Spleen (tissue), 11 donors: Measurements from ENCODE around the gene FYN. TPM values are rescaled to one million over a fixed set of nuclear protein-coding genes. Genes with fewer than 3 reads are reported as not detected.
"Not testable (repeated sequence)": the region's sequence is repeated elsewhere in the genome, so short reads cannot be mapped to it uniquely, and the experiment has no call there.

Experiments used
- DNase-seq: peaks from one replicate; pipeline ENCODE4 v3.0.0-alpha.2; 2020
- H3K27ac ChIP-seq, 8 donors: fragments of 200-600 bp; sonication (generic) in 7 of 8; 1 replicate in 4 of 8; 2 replicates in 4 of 8; pipeline versions ENCODE4 v1.5.0 to v1.8.0; 2016 to 2021; ENCODE audit warnings: inconsistent platforms in 4 of 8, mild to moderate bottlenecking in 4 of 8, moderate library complexity in 1 of 8
- H3K27me3 ChIP-seq, 7 donors: fragments of 200-600 bp; sonication (generic) in 6 of 7; replicated peaks in 1 of 7; 1 replicate in 4 of 7; 2 replicates in 3 of 7; pipeline versions ENCODE4 v1.5.0 to v1.8.0; 2016 to 2021; ENCODE audit warnings: inconsistent platforms in 3 of 7, mild to moderate bottlenecking in 1 of 7
- H3K36me3 ChIP-seq, 6 donors: fragments of 200-600 bp; sonication (generic) in 5 of 6; 1 replicate in 4 of 6; 2 replicates in 2 of 6; pipeline versions ENCODE4 v1.5.0 to v1.8.0; 2016 to 2021; ENCODE audit warnings: inconsistent platforms in 2 of 6
- H3K4me1 ChIP-seq, 6 donors: fragments of 200-600 bp; sonication (generic) in 5 of 6; 1 replicate in 3 of 6; 2 replicates in 3 of 6; pipeline versions ENCODE4 v1.5.0 to v1.8.0; 2016 to 2021; ENCODE audit warnings: inconsistent platforms in 3 of 6
- H3K4me3 ChIP-seq, 8 donors: fragments of 200-600 bp; sonication (generic) in 7 of 8; 1 replicate in 4 of 8; 2 replicates in 4 of 8; pipeline versions ENCODE4 v1.5.0 to v1.8.0; 2016 to 2021; ENCODE audit warnings: inconsistent platforms in 4 of 8, mild to moderate bottlenecking in 4 of 8, moderate library complexity in 2 of 8
- H3K9me3 ChIP-seq, 8 donors: fragments of 200-600 bp; sonication (generic) in 7 of 8; 1 replicate in 4 of 8; 2 replicates in 4 of 8; pipeline versions ENCODE4 v1.5.0 to v1.8.0; 2016 to 2021; ENCODE audit warnings: inconsistent platforms in 4 of 8
- CTCF ChIP-seq, 11 experiments: fragments of 200-600 bp in 7 of 11; fragments of 450-650 bp in 4 of 11; sonication (generic) in 4 of 11; IDR thresholded peaks in 8 of 11; conservative IDR thresholded peaks in 3 of 11; 1 replicate in 7 of 11; 2 replicates in 4 of 11; pipeline versions ENCODE4 v1.4.0 to v1.8.0; 2016 to 2021; ENCODE audit warnings: antibody characterized with exemption in 11 of 11, inconsistent platforms in 4 of 11, mild to moderate bottlenecking in 1 of 11
- POLR2A ChIP-seq, 3 donors: fragments of 450-650 bp; IDR thresholded peaks; one replicate each; pipeline ENCODE4 v1.5.1; 2017; ENCODE audit warnings: antibody characterized with exemption in 3 of 3, mild to moderate bottlenecking in 1 of 3
- POLR2AphosphoS5 ChIP-seq, 3 donors: sonication (generic); formaldehyde crosslinking; IDR thresholded peaks; one replicate each; pipeline ENCODE4 v1.5.1; 2017; ENCODE audit warnings: antibody characterized with exemption in 3 of 3
- WGBS, 5 donors: extraction: QIAGEN DNeasy Blood & Tissue Kit in 3 of 5; methylation state at CpG; one replicate each; pipeline versions ENCODE4 v1.1.5 to v1.1.7; 2013 to 2018; 5-methylcytosine and 5-hydroxymethylcytosine counted together
- intact Hi-C: fragments of 100-400 bp; cut with DNase I; formaldehyde crosslinking; loops from one replicate; pipeline ENCODE4 v1.15.0; 2023; ENCODE audit warnings: low total_unique reads
- polyA plus RNA-seq, 3 donors: library from polyadenylated mRNA; stranded (reverse); fragments of 200-250 nt; gene quantifications; one replicate each; pipeline ENCODE4 v1.2.1, GENCODE V29; 2013
- total RNA-seq, 7 donors: library from RNA; depleted of rRNA in 3 of 7; stranded (reverse); fragments of >200 nt in 3 of 7; fragmentation: NEBNext Ultra II Directional in 4 of 7; extraction: Animal tissue kit (Norgen Biotek cat#: 25700) in 4 of 7; gene quantifications; one replicate each; pipeline versions ENCODE4 v1.1.0 to v1.2.1, GENCODE V29; 2016 to 2021
- donor health status: healthy with polysubstance abuse.
- donor health status: DM: no; HTN: no; CAD: no; lungs with moderate emphysema.
- donor health status: DM: no; HTN: no; CAD: no.
- donor health status: Bipolar disorder and iron deficiency.
- donor health status: healthy.
- donor health status: DM: no; HTN: no; CAD: no.
- donor health status: DM: yes; HTN: yes; CAD: no.

The FYN gene
- total and polyA plus RNA-seq, 10 donors: 56.6 to 409 (median 205) TPM

GRCh38 chr6:111892431-111892830 lies 19.2 kb upstream of the FYN start:
- Histone ChIP-seq H3K4me3 (no peak overlapping the region), H3K27me3 (no peaks in the 10 kb centered on the region), H3K9me3 (no peaks in the 10 kb centered on the region), H3K36me3 (no peaks in the 10 kb centered on the region), H3K4me1 (no peaks in the 10 kb centered on the region), H3K27ac (no peak overlapping the region)
- no peak for TF ChIP-seq POLR2AphosphoS5 (IDR thresholded peaks at IDR 0.05)
- no peak for TF ChIP-seq CTCF (IDR thresholded peaks at IDR 0.05 in 8 of 11, conservative IDR thresholded peaks at IDR 0.05 in 3 of 11)
- no peak for TF ChIP-seq POLR2A (IDR thresholded peaks at IDR 0.05)
- no peak for DNase-seq
- intact Hi-C loops: no loop called here
- 73 to 77% (median 74%) methylated on average over 4 of the region's 4 CpGs for WGBS, 5 donors

GRCh38 chr6:111890988-111891387 lies 17.7 kb upstream of the FYN start:
- no peaks in the 10 kb centered on the region for H3K9me3 ChIP-seq
- intact Hi-C loops: no loop called here
- no peak for DNase-seq
- TF ChIP-seq POLR2AphosphoS5 (IDR thresholded peaks at IDR 0.05): no peak
- TF ChIP-seq POLR2A (IDR thresholded peaks at IDR 0.05): no peak
- TF ChIP-seq CTCF (IDR thresholded peaks at IDR 0.05 in 8 of 11, conservative IDR thresholded peaks at IDR 0.05 in 3 of 11): no peak
- H3K4me1 ChIP-seq: no peaks in the 10 kb centered on the region
- H3K36me3 ChIP-seq: no peaks in the 10 kb centered on the region
- no peak overlapping the region for H3K4me3 ChIP-seq
- H3K27ac ChIP-seq: no peak overlapping the region
- H3K27me3 ChIP-seq: no peaks in the 10 kb centered on the region

- Histone ChIP-seq H3K27me3 (no peaks in the 10 kb centered on the region), H3K36me3 (no peaks in the 10 kb centered on the region), H3K27ac (no peak overlapping the region), H3K4me3 (no peak overlapping the region), H3K4me1 (no peaks in the 10 kb centered on the region), H3K9me3 (no peaks in the 10 kb centered on the region)
- TF ChIP-seq CTCF (IDR thresholded peaks at IDR 0.05 in 8 of 11, conservative IDR thresholded peaks at IDR 0.05 in 3 of 11) (no peak), POLR2AphosphoS5 (IDR thresholded peaks at IDR 0.05) (no peak), POLR2A (IDR thresholded peaks at IDR 0.05) (no peak)
- WGBS, 5 donors: 55 to 73% (median 62%) methylated on average over 10 of the region's 10 CpGs
- DNase-seq: no peak
- intact Hi-C loops: loop anchor here (10.0 kb wide), 1 partner anchor 96 kb away; no protein-coding TSS in a partner anchor
Measured at GRCh38 chr6:111888928-111889695, 15.9 kb upstream of the FYN start.

- WGBS, 5 donors: 89 to 97% (median 92%) methylated on average over 2 of the region's 2 CpGs
- DNase-seq: not testable (repeated sequence)
- intact Hi-C loops: loop anchor here (10.0 kb wide), 1 partner anchor 98 kb away; no protein-coding TSS in a partner anchor
Measured at GRCh38 chr6:111886793-111887192, 13.5 kb upstream of the FYN start.

More at GRCh38 chr6:111886793-111887192, 13.5 kb upstream of the FYN start:
- not testable (repeated sequence) for H3K4me1 ChIP-seq, H3K27ac ChIP-seq, H3K9me3 ChIP-seq, H3K4me3 ChIP-seq, H3K27me3 ChIP-seq, H3K36me3 ChIP-seq
